Prostate gland (tissue), 2 donors: ENCODE results near the gene SMPX.

Experiments
- POLR2A ChIP-seq: fragments of 450-650 bp; IDR thresholded peaks from one replicate; pipeline ENCODE4 v1.6.1; 2016; ENCODE audit warnings: antibody characterized with exemption, mild to moderate bottlenecking
- POLR2AphosphoS5 ChIP-seq: sonication (generic); formaldehyde crosslinking; IDR thresholded peaks from one replicate; pipeline ENCODE4 v1.6.1; 2017; ENCODE audit warnings: antibody characterized with exemption
- TF ChIP-seq, protein P1 (sequence below), 4 experiments: fragments of 200-600 bp in 2 of 4; fragments of 450-650 bp in 2 of 4; sonication (generic) in 2 of 4; IDR thresholded peaks; 1 replicate in 3 of 4; 2 replicates in 1 of 4; pipeline ENCODE4 v1.5.1; 2016 to 2019; ENCODE audit warnings: antibody characterized with exemption in 4 of 4, mild to moderate bottlenecking in 2 of 4, moderate library complexity in 2 of 4

DNA sequence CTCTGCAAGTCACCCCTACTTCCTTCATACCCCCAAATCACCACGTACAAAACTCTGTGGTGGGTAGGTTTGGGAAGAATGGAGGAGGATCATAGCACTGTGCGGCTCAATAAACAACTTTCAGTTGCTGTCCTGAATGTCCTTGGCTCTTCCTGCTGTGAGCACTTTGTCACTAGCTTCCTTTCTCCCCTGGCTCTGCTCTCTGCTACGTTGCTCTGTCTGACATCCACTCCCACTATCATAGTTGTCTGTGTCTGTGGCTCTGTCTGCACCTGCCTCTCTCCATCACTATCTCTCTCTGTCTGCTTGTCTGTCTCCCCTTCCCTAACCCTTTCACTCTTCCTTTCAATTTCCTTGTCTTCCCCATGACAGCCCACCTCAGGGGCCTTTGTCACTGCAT is 21.2 kb upstream of the SMPX start:
- TF ChIP-seq, protein P1, sequence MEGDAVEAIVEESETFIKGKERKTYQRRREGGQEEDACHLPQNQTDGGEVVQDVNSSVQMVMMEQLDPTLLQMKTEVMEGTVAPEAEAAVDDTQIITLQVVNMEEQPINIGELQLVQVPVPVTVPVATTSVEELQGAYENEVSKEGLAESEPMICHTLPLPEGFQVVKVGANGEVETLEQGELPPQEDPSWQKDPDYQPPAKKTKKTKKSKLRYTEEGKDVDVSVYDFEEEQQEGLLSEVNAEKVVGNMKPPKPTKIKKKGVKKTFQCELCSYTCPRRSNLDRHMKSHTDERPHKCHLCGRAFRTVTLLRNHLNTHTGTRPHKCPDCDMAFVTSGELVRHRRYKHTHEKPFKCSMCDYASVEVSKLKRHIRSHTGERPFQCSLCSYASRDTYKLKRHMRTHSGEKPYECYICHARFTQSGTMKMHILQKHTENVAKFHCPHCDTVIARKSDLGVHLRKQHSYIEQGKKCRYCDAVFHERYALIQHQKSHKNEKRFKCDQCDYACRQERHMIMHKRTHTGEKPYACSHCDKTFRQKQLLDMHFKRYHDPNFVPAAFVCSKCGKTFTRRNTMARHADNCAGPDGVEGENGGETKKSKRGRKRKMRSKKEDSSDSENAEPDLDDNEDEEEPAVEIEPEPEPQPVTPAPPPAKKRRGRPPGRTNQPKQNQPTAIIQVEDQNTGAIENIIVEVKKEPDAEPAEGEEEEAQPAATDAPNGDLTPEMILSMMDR (IDR thresholded peaks at IDR 0.05) = no peak
- TF ChIP-seq POLR2A = no peak
- no peak for TF ChIP-seq POLR2AphosphoS5
